Measurements from ENCODE around the gene CLDN17.

The CLDN17 gene

DNA sequence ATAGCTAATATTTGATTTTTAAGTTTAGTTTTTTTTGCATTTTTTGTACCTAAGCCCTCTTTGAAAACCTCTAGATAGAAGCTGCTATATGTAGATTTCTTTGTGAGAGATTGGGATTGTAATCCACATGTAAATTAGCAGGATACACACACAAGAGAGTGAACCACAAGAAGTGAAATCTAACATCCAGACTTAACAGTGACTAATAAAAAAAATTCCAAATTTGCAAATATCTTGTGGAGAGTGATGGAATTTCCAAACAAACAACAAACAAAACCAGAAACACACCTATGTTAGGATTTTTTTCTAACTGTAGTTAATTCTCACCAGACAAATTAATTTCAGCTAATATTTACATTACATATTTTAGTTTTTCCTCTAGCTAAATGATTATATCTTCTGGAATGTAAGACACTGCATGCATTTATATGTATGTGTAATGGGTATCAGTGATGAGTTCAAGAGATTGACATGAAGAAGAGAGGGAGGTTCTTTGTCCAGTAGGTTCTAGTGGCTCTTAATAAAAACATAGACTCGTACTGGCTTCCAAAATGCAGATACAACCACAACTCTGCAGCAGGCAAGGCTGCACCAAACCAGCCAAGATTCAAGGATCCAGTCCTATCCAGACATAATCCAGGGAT, 12.8 kb downstream of the CLDN17 start:
- TF ChIP-seq ZNF274 (IDR thresholded peaks at IDR 0.05; ENCODE audit: low read depth, low read length): no peak
- H3K4me3 ChIP-seq (ENCODE audit: low read length): no peak overlapping the region

DNA sequence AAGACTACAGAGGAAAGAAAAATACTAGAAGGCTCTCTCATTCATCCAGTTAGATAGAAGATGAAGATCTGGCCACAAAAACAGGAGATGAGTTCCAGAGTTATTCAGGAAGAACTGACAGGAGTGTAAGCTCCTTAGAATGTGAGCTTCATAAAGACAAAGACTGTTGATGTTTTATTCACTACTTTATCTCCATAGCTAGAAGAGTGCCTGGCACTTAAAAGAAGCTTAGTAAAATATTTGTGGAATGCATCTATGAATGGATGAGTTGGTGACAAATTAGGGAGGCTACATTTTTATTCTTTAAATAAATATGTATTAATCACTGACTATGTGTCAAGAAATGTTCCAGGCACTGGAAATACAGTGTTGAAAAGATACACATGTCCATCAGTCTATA, 13.8 kb downstream of the CLDN17 start:
- TF ChIP-seq ZNF274 (IDR thresholded peaks at IDR 0.05; ENCODE audit: low read depth, low read length): no peak

DNA sequence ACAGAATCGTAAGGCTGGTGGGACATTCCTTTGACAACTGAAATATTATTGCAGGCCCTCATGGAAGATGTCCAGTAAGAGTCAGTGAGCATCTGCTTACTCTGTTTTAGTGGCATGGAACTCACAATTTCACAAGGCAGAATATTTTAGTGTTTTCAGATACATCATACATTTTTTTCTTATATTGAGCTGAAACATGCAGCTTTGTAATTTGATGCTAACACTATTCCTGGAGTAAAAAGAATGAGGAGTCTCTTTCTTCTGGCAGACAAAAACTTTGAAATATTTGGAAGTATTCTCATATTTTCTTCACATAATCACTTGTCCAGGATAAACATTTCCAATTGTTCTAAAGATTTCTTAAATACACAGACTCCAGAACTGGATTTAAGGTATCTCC, 17.7 kb downstream of the CLDN17 start:
- no peak overlapping the region for H3K4me3 ChIP-seq (ENCODE audit: low read length)
- TF ChIP-seq ZNF274 (IDR thresholded peaks at IDR 0.05; ENCODE audit: low read depth, low read length): no peak

More for the DNA sequence above, 13.8 kb downstream of the CLDN17 start:
- no peak overlapping the region for H3K4me3 ChIP-seq (ENCODE audit: low read length)

DNA sequence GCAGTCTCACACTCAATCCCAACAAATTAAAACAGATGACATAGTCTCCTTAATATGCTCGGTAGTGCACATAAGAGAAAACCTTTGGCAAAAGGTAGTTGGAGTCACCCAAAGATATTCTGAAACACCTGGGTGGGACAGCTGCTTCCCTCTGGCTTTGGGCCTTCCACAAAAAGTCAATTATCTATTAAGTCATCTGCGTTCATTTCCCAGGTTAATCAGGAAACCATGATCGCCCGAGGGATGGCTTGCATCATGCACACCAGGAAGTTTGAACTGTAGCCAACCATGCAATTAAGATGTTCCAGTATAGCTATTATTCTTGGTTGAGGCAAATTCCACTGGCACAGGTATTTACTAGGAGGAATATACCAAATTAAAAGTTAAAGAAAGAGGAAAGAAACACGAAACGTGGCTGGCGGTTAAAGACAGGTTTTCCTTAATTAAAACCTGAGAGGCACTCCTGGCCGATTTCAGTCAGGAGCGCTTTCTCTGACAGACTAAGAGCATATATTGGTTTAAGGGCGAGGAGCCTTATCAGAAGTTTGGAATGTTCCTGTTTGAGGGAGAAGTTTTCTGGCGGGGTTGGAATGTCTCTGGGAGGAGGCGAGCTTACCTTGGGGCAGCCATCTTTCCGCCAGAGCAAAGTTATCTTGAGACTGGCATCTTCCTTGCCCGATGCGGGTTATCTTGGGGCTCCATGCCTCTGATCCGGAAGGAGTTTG, 19.9 kb downstream of the CLDN17 start:
- H3K4me3 ChIP-seq (ENCODE audit: low read length): no peak overlapping the region
- TF ChIP-seq ZNF274 (IDR thresholded peaks at IDR 0.05; ENCODE audit: low read depth, low read length): no peak

DNA sequence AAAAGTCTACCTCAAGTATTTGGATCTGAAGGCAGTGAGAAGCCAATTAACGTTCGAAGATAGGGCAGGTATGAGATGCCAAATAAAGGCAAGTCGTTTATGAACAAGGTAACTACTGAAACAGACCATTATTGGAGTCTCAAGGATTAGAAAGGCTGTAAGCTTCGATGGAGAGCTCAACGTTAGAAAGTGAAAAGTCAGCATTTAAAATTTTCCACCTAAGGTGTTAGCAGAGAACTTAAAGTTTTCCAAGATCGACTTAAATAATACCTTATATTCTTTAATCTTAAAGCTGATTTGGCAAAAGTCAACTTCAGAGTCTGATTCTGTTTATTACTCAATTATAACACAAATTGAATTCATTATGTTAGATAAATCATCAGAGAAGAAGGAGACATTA, 28.1 kb downstream of the CLDN17 start:
- TF ChIP-seq ZNF274 (IDR thresholded peaks at IDR 0.05; ENCODE audit: low read depth, low read length): no peak

DNA sequence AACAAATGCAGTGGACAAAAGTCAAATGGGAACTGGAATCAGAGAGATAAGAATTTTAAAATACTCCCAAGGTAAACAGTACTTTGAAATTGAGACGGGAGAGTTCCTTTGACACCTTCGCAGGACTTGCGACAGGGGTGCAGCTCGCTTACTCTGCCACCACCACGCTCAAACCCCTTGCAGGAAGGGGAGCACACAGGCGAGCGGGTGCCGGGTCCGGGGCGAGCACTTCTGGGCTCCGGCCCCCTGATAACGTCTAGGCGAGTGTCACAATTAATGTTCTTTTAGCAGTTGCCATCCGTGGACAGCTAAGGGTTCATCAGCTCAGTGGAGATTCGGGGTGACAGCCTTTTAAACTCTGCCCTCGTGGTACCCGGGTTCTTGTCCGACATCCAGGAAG, 37.4 kb downstream of the CLDN17 start:
- no peak overlapping the region for H3K4me3 ChIP-seq (ENCODE audit: low read length)
- TF ChIP-seq ZNF274 (IDR thresholded peaks at IDR 0.05; ENCODE audit: low read depth, low read length): no peak

More for the DNA sequence above, 28.1 kb downstream of the CLDN17 start:
- no peak overlapping the region for H3K4me3 ChIP-seq (ENCODE audit: low read length)

DNA sequence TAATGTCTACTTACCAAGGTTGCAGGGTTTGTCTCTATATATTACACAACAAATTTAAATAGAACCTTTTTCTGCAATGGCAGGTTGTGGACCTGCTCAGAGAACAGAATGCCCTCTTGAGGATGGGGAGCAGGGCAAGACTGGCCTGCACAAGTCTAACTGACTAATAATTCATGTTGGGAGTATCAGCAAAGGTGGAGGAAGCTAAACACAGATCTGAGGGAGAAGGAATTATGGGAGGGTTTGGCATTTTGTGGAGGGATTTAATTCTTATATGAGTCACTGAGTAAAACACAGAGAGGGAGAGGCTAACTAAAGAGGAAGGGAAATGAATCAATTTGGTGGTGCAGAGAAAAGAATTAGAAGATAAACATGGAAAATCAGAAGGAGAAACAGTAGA, 40.0 kb downstream of the CLDN17 start:
- no peak for TF ChIP-seq ZNF274 (IDR thresholded peaks at IDR 0.05; ENCODE audit: low read depth, low read length)
- no peak overlapping the region for H3K4me3 ChIP-seq (ENCODE audit: low read length)

DNA sequence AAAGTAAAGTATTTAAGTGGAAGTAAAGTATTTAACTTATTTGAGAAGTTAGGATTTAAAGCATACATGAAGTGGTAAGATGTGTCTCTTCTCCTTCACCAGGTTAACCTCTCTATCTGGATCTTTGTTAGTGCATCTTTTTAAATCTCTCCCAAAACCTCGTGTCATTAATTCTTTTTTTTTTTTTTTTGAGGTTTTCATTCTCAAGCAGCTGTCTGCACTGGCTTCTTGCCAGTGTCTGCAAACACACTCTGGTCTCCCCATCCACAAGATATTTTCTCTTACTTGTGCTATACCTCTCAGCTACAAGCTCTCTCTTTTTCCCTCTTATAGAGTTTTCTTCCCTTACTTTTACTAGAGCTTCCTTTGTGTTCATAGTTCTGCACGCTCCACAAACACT, 49.0 kb downstream of the CLDN17 start:
- H3K4me3 ChIP-seq (ENCODE audit: low read length): no peak overlapping the region
- no peak for TF ChIP-seq ZNF274 (IDR thresholded peaks at IDR 0.05; ENCODE audit: low read depth, low read length)

DNA sequence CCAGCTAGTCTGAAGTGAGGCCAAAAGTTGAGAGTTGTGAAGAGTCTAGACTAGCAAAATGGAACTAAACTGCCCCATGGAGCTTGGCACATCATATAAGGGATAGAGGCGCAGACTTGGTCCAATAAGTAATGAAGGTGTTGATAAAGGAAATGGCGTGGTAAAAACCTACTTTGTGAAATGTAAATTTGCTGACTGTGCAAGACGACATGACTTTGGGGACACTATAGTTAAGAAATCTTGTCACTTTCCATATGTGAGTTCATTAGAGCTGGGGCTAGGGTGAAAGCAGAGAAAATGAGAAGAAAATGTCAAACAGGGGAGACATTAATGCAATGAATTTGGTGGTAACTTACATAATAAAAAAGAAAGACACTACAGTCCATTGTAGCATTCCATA, 50.1 kb downstream of the CLDN17 start:
- TF ChIP-seq ZNF274 (IDR thresholded peaks at IDR 0.05; ENCODE audit: low read depth, low read length): no peak

More for the DNA sequence above, 50.1 kb downstream of the CLDN17 start:
- H3K4me3 ChIP-seq (ENCODE audit: low read length): no peak overlapping the region
